ENCODE data around the gene CACNG7. TPM values are rescaled to one million over a fixed set of nuclear protein-coding genes. Genes with fewer than 3 reads are reported as not detected.

Gene CACNG7
- total RNA-seq, 2 experiments from 2014 or later = not detected

DNA sequence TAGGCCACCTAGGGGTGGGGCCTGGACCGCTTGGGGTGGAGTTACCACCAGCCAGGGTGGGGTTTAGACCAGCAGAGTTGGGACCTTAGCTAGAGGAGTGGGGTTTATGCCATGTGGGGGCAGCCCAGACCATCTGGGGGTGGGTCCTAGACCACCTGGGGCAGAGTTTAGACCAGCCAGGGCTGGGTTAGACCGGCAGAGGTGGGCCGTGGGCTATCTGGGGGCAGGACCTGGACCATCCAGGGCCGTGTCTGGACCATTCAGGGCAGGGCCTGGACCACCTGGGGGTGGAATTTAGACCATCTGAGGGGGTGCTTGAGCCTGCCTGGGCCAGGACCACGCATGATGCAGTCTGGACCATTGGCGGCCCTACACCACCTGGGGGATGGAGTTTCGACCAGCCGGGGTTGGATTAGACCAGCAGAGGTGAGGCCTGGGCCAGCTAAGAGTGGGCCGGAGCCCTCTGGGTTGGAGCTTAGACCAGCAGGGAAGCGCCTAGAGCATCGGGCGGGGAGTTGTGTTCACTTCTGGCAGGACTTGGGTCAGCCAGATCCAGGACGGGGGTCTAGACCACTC lies 72.4 kb downstream of the CACNG7 start:
- BruUV-seq (replicated peaks) = no TSS peak
- Histone ChIP-seq H3K79me2 (ENCODE audit: insufficient read depth, low read depth, low read length) (no peaks in the 10 kb centered on the region), H4K20me1 (ENCODE audit: insufficient read depth, low read length) (no peaks in the 10 kb centered on the region), H3K36me3 (ENCODE audit: insufficient read depth, low read length) (no peaks in the 10 kb centered on the region), H3K4me2 (ENCODE audit: low read length) (no peak overlapping the region), H3K4me3 (ENCODE audit: low read depth, low read length, poor library complexity, severe bottlenecking) (no peak overlapping the region), H3K9me2 (ENCODE audit: insufficient read depth, low read length) (no peaks in the 10 kb centered on the region), H3K4me1 (ENCODE audit: insufficient read depth, low read length, poor library complexity, severe bottlenecking) (peaks cover 4% of the 10 kb centered on the region), H2AFZ (ENCODE audit: low read length) (no peak overlapping the region), H3K9me3 (ENCODE audit: low read length) (no peaks in the 10 kb centered on the region), H3K27ac (ENCODE audit: low read depth, low read length, poor library complexity, severe bottlenecking) (no peak overlapping the region)
- no peak for DNase-seq (ENCODE audit: low spot score)
- POLR2A ChIA-PET = no interaction called here
- TF ChIP-seq, protein P1, sequence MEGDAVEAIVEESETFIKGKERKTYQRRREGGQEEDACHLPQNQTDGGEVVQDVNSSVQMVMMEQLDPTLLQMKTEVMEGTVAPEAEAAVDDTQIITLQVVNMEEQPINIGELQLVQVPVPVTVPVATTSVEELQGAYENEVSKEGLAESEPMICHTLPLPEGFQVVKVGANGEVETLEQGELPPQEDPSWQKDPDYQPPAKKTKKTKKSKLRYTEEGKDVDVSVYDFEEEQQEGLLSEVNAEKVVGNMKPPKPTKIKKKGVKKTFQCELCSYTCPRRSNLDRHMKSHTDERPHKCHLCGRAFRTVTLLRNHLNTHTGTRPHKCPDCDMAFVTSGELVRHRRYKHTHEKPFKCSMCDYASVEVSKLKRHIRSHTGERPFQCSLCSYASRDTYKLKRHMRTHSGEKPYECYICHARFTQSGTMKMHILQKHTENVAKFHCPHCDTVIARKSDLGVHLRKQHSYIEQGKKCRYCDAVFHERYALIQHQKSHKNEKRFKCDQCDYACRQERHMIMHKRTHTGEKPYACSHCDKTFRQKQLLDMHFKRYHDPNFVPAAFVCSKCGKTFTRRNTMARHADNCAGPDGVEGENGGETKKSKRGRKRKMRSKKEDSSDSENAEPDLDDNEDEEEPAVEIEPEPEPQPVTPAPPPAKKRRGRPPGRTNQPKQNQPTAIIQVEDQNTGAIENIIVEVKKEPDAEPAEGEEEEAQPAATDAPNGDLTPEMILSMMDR (conservative IDR thresholded peaks at IDR 0.05; ENCODE audit: low read length) = no peak
- TF ChIP-seq EZH2phosphoT487 (IDR thresholded peaks at IDR 0.05; ENCODE audit: borderline replicate concordance, low read depth, low read length) = no peak
- intact Hi-C loops (cut with micrococcal nuclease; ENCODE audit: unreplicated experiment) = no loop called here
- CTCF ChIA-PET (ENCODE audit: unreplicated experiment) = no interaction called here

DNA sequence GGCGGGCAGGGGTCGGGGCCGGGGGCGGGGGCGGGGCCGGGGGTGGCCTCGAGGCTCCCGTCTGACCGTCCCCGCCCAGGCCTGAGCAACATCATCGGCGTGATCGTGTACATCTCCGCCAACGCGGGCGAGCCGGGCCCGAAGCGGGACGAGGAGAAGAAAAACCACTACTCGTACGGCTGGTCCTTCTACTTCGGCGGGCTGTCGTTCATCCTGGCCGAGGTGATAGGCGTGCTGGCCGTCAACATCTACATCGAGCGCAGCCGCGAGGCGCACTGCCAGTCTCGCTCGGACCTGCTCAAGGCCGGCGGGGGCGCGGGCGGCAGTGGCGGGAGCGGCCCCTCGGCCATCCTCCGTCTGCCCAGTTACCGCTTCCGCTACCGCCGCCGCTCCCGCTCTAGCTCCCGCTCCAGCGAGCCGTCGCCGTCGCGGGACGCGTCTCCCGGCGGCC lies 72.9 kb downstream of the CACNG7 start:
- no TSS peak for BruUV-seq (replicated peaks)
- no peak for DNase-seq (ENCODE audit: low spot score)
- Histone ChIP-seq H3K36me3 (ENCODE audit: insufficient read depth, low read length) (no peaks in the 10 kb centered on the region), H3K4me1 (ENCODE audit: insufficient read depth, low read length, poor library complexity, severe bottlenecking) (peaks cover 4% of the 10 kb centered on the region), H3K9me3 (ENCODE audit: low read length) (no peaks in the 10 kb centered on the region), H3K4me2 (ENCODE audit: low read length) (no peak overlapping the region), H3K4me3 (ENCODE audit: low read depth, low read length, poor library complexity, severe bottlenecking) (no peak overlapping the region), H3K27ac (ENCODE audit: low read depth, low read length, poor library complexity, severe bottlenecking) (no peak overlapping the region), H3K9me2 (ENCODE audit: insufficient read depth, low read length) (no peaks in the 10 kb centered on the region), H2AFZ (ENCODE audit: low read length) (no peak overlapping the region), H4K20me1 (ENCODE audit: insufficient read depth, low read length) (no peaks in the 10 kb centered on the region), H3K79me2 (ENCODE audit: insufficient read depth, low read depth, low read length) (no peaks in the 10 kb centered on the region)
- intact Hi-C loops (cut with micrococcal nuclease; ENCODE audit: unreplicated experiment) = no loop called here
- ChIA-PET CTCF (ENCODE audit: unreplicated experiment) (no interaction called here), POLR2A (no interaction called here)
- TF ChIP-seq, protein P1 (conservative IDR thresholded peaks at IDR 0.05; ENCODE audit: low read length) = no peak
- no peak for TF ChIP-seq EZH2phosphoT487 (IDR thresholded peaks at IDR 0.05; ENCODE audit: borderline replicate concordance, low read depth, low read length)

DNA sequence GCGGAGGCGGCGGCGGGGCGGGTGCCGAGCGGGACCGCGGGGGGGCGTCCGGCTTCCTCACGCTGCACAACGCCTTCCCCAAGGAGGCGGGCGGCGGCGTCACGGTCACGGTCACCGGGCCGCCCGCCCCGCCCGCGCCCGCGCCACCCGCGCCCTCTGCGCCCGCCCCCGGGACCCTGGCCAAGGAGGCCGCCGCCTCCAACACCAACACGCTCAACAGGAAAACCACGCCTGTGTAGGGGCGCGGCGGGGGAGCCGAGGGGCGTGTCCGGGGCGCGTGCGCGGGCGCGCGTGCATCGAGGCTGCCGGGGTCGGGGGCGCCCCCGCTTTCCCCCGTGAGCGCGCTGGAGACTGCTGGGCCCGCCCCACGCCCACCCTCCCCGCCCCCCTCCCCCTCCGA lies 73.5 kb downstream of the CACNG7 start:
- CTCF ChIA-PET (ENCODE audit: unreplicated experiment) = no interaction called here
- BruUV-seq (replicated peaks) = no TSS peak
- POLR2A ChIA-PET = no interaction called here

More for the DNA sequence above, 73.5 kb downstream of the CACNG7 start:
- H3K27ac ChIP-seq (ENCODE audit: low read depth, low read length, poor library complexity, severe bottlenecking) = no peak overlapping the region
- TF ChIP-seq EZH2phosphoT487 (IDR thresholded peaks at IDR 0.05; ENCODE audit: borderline replicate concordance, low read depth, low read length) = no peak
- TF ChIP-seq, protein P1 (conservative IDR thresholded peaks at IDR 0.05; ENCODE audit: low read length) = no peak
- H3K9me3 ChIP-seq (ENCODE audit: low read length) = no peaks in the 10 kb centered on the region
- no peaks in the 10 kb centered on the region for H4K20me1 ChIP-seq (ENCODE audit: insufficient read depth, low read length)
- H2AFZ ChIP-seq (ENCODE audit: low read length) = no peak overlapping the region
- intact Hi-C loops (cut with micrococcal nuclease; ENCODE audit: unreplicated experiment) = no loop called here
- no peaks in the 10 kb centered on the region for H3K79me2 ChIP-seq (ENCODE audit: insufficient read depth, low read depth, low read length)
- no peak overlapping the region for H3K4me2 ChIP-seq (ENCODE audit: low read length)
- no peaks in the 10 kb centered on the region for H3K9me2 ChIP-seq (ENCODE audit: insufficient read depth, low read length)
- DNase-seq (ENCODE audit: low spot score) = no peak
- H3K4me1 ChIP-seq (ENCODE audit: insufficient read depth, low read length, poor library complexity, severe bottlenecking) = peaks cover 3% of the 10 kb centered on the region
- H3K36me3 ChIP-seq (ENCODE audit: insufficient read depth, low read length) = no peaks in the 10 kb centered on the region
- H3K4me3 ChIP-seq (ENCODE audit: low read depth, low read length, poor library complexity, severe bottlenecking) = no peak overlapping the region

Data from OCI-LY7 (cell line).